B cell (primary cell): ENCODE measurements around the gene FN3K. TPM values are rescaled to one million over a fixed set of nuclear protein-coding genes. Genes with fewer than 3 reads are reported as not detected.

Experiments
- ATAC-seq: fragments of 200-7000 bp; cut with Tn5 transposase; one replicate; pipeline ENCODE4 v1.10.0; 2021; ENCODE audit warnings: low read depth, mild to moderate bottlenecking, moderate number of reproducible peaks, moderate library complexity
- CTCF ChIA-PET: fragments of 350-600 bp; sonication (Branson Sonifier 250); formaldehyde crosslinking; loops from one replicate; lab custom pipeline; 2021; ENCODE audit warnings: antibody characterized with exemption, inconsistent platforms; lab: Charles Lee
- POLR2A ChIA-PET: fragments of 350-600 bp; sonication (Branson Sonifier 250); formaldehyde crosslinking; loops from one replicate; lab custom pipeline; 2021; ENCODE audit warnings: antibody characterized with exemption; lab: Charles Lee
- DNase-seq: peaks from one replicate; pipeline ENCODE4 v3.0.0; 2013
- H2AFZ ChIP-seq: 2 replicates; pipeline ENCODE4 v1.6.1; 2012; ENCODE audit warnings: mild to moderate bottlenecking, low read depth, low read length; ENCODE audit not compliant: insufficient read depth, poor library complexity, severe bottlenecking
- H3K27ac ChIP-seq, 2 donors: 1 replicate in 1 of 2; 2 replicates in 1 of 2; pipeline ENCODE4 v1.5.1; 2012 to 2013; ENCODE audit warnings: low read length in 2 of 2, mild to moderate bottlenecking in 2 of 2, moderate library complexity in 1 of 2
- H3K27me3 ChIP-seq, 4 experiments: fragments of 200-600 bp in 1 of 4; sonication (generic) in 1 of 4; replicated peaks in 1 of 4; 1 replicate in 2 of 4; 2 replicates in 2 of 4; pipeline versions ENCODE4 v1.6.1 to v1.7.0; 2013 to 2016; ENCODE audit warnings: low read length in 3 of 4, mild to moderate bottlenecking in 2 of 4, mixed read lengths in 1 of 4, moderate library complexity in 1 of 4; ENCODE audit not compliant: insufficient read depth in 4 of 4, control insufficient read depth in 3 of 4; ENCODE audit errors: control extremely low read depth in 1 of 4
- H3K36me3 ChIP-seq, 2 experiments: replicated peaks in 1 of 2; 1 replicate in 1 of 2; 2 replicates in 1 of 2; pipeline versions ENCODE4 v1.6.1 to v1.7.1; 2013; ENCODE audit warnings: low read length in 1 of 2; ENCODE audit not compliant: insufficient read depth in 2 of 2, control insufficient read depth in 1 of 2; ENCODE audit errors: control extremely low read depth in 1 of 2, extremely low read depth in 1 of 2
- H3K4me1 ChIP-seq, 2 donors: fragments of 200-600 bp in 1 of 2; sonication (generic) in 1 of 2; 1 replicate in 1 of 2; 2 replicates in 1 of 2; pipeline versions ENCODE4 v1.5.1 to v1.6.1; 2013 to 2017; ENCODE audit warnings: low read length in 2 of 2; ENCODE audit not compliant: control insufficient read depth in 2 of 2, insufficient read depth in 2 of 2
- H3K4me2 ChIP-seq: replicated peaks from 2 replicates; pipeline ENCODE3; 2012; ENCODE audit warnings: mild to moderate bottlenecking, low read depth, low read length; ENCODE audit not compliant: poor library complexity, severe bottlenecking
- H3K4me3 ChIP-seq, 5 experiments: fragments of 200-600 bp in 1 of 5; sonication (generic) in 1 of 5; 1 replicate in 3 of 5; 2 replicates in 2 of 5; pipeline versions ENCODE4 v1.5.1 to v1.7.0; 2011 to 2016; ENCODE audit warnings: low read length in 4 of 5, mild to moderate bottlenecking in 4 of 5, low read depth in 2 of 5, control low read depth in 1 of 5, moderate library complexity in 1 of 5; ENCODE audit not compliant: insufficient read depth in 1 of 5; ENCODE audit errors: control extremely low read depth in 1 of 5, extremely low read depth in 1 of 5
- H3K79me2 ChIP-seq: fragments of 200-600 bp; sonication (generic); one replicate; pipeline ENCODE4 v1.6.0; 2016; ENCODE audit warnings: low read length; ENCODE audit not compliant: control insufficient read depth, insufficient read depth
- H3K9ac ChIP-seq: fragments of 200-600 bp; sonication (generic); 2 replicates; pipeline ENCODE4 v1.6.1; 2017; ENCODE audit warnings: mild to moderate bottlenecking, low read length, moderate library complexity
- H3K9me3 ChIP-seq, 3 donors: one replicate each; pipeline versions ENCODE4 v1.6.1 to v1.7.1; 2013; ENCODE audit warnings: low read length in 2 of 3; ENCODE audit not compliant: control insufficient read depth in 2 of 3, insufficient read depth in 1 of 3; ENCODE audit errors: control extremely low read depth in 1 of 3
- H4K20me1 ChIP-seq: 2 replicates; pipeline ENCODE4 v1.6.0; 2012; ENCODE audit warnings: mild to moderate bottlenecking, low read length; ENCODE audit not compliant: insufficient read depth, control insufficient read depth, poor library complexity, severe bottlenecking
- H3K27ac Mint-ChIP-seq: one replicate; pipeline ENCODE4 v1.8.0; 2021; ENCODE audit warnings: mixed read lengths
- H3K27me3 Mint-ChIP-seq: one replicate; pipeline ENCODE4 v1.8.0; 2021; ENCODE audit warnings: mixed read lengths
- H3K4me1 Mint-ChIP-seq: one replicate; pipeline ENCODE4 v1.8.0; 2021; ENCODE audit warnings: mixed read lengths
- H3K4me3 Mint-ChIP-seq: one replicate; pipeline ENCODE4 v1.8.0; 2021; ENCODE audit warnings: mixed read lengths
- H3K9me3 Mint-ChIP-seq: one replicate; pipeline ENCODE4 v1.8.0; 2022; ENCODE audit warnings: mixed read lengths; ENCODE audit not compliant: insufficient read depth
- CTCF ChIP-seq: fragments of 200-600 bp; IDR thresholded peaks from one replicate; pipeline ENCODE4 v1.8.0; 2022; ENCODE audit warnings: antibody characterized with exemption, mild to moderate bottlenecking
- EZH2 ChIP-seq: IDR thresholded peaks from 2 replicates; pipeline ENCODE4 v1.6.1; 2012; ENCODE audit warnings: borderline replicate concordance, low read depth, mild to moderate bottlenecking, moderate library complexity, low read length; ENCODE audit not compliant: insufficient read depth, poor library complexity, severe bottlenecking
- WGBS: methylation state at CpG from one replicate; pipeline ENCODE4 v1.1.5; 2013; ENCODE audit warnings: missing lambda C conversion rate; ENCODE audit not compliant: insufficient coverage; 5-methylcytosine and 5-hydroxymethylcytosine counted together
- intact Hi-C: fragments of 100-400 bp; cut with micrococcal nuclease; formaldehyde crosslinking; loops from one replicate; pipeline ENCODE4 v1.10.0; 2022
- polyA plus RNA-seq: library from polyadenylated mRNA; depleted of rRNA; stranded (reverse); fragments of >200 nt; gene quantifications from 2 replicates; pipeline ENCODE4 v1.2.3, GENCODE V29; 2012
- total RNA-seq, 2 donors: library from RNA; stranded (reverse); fragments of 120-200 nt in 1 of 2; gene quantifications; 1 replicate in 1 of 2; 2 replicates in 1 of 2; pipeline versions ENCODE4 v1.2.3 to v1.2.4, GENCODE V29; 2013 to 2022

FN3K gene
- total and polyA plus RNA-seq, 2 donors (not counting 1 experiment from before 2014, with no cell fraction given) = 1.1 to 2.6 TPM

DNA sequence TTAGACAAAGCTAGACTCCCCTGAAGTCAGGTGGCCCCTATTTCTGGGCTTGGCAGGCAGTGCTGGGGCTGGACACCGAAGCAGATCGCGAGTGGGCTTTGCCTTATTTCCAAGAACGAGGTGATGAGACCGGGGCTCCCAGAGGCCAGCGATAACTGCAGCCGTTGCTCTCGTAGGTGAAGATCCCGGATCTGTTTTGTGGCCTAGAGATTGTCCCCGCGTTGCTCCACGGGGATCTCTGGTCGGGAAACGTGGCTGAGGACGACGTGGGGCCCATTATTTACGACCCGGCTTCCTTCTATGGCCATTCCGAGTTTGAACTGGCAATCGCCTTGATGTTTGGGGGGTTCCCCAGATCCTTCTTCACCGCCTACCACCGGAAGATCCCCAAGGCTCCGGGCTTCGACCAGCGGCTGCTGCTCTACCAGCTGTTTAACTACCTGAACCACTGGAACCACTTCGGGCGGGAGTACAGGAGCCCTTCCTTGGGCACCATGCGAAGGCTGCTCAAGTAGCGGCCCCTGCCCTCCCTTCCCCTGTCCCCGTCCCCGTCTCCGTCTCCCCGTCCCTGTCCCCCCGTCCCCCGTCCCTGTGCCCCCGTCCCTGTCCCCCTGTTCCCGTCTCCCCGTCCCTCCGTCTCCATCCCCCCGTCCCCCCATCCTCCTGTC, 15.0 kb downstream of the FN3K start:
- Mint-ChIP-seq H3K9me3 (peaks cover 3% of the 10 kb centered on the region), H3K27me3 (no peaks in the 10 kb centered on the region), H3K4me3 (peak overlapping the region; percentile 64), H3K27ac (peak overlapping the region; percentile 43), H3K4me1 (peaks cover 14% of the 10 kb centered on the region)
- H3K27ac ChIP-seq = no peak overlapping the region
- peaks cover 12% of the 10 kb centered on the region for H3K79me2 ChIP-seq
- intact Hi-C loops = loop anchor here (5.0 kb wide), 2 partner anchors 103 to 293 kb away; partner anchors contain the start of genes NARF and WDR45B
- no peak overlapping the region for H3K4me3 ChIP-seq
- H3K9me3 ChIP-seq = peaks cover 0 to 21% (median 0%) of the 10 kb centered on the region in 3 donors
- DNase-seq = peak; percentile 28
- no peaks in the 10 kb centered on the region for H3K36me3 ChIP-seq
- H2AFZ ChIP-seq = peak overlapping the region; percentile 15
- H3K9ac ChIP-seq = no peak overlapping the region
- ChIA-PET CTCF (no interaction called here), POLR2A (no interaction called here)
- peak overlapping the region; percentile 19 for H3K4me2 ChIP-seq
- peaks cover 25% of the 10 kb centered on the region for H4K20me1 ChIP-seq
- ATAC-seq = no peak
- 75% methylated on average over 29 of the region's 40 CpGs for WGBS
- TF ChIP-seq CTCF (no peak), EZH2 (no peak)
- no peaks in the 10 kb centered on the region for H3K27me3 ChIP-seq
- H3K4me1 ChIP-seq = peaks cover 7 to 15% of the 10 kb centered on the region in 2 donors

DNA sequence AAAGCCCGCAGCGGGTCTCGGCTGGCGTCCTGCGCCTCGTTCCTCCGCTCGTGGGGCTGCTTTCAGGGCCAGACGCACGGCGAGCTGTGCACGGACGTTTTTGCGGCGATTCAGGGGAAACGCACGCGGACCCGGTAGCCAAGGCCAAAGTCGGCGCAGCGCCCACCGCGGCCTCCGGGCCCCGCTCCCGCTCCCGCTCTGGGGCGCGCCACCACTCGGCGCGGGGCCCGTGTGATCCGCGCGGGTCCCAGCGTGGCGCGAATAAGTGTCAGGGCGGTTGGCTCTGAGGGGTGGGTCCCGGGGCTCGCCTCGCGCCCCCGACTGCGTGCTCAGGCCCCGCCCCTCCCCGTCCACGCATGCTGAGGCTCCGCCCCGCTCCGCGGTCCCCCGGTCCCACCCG, 15.8 kb downstream of the FN3K start:
- H4K20me1 ChIP-seq = peaks cover 33% of the 10 kb centered on the region
- H3K4me3 ChIP-seq = peak overlapping the region in 4 of 5 experiments; percentile 35 to 75 (median 61)
- peak overlapping the region; percentile 93 for H3K4me2 ChIP-seq
- peaks cover 7 to 15% of the 10 kb centered on the region in 2 donors for H3K4me1 ChIP-seq
- Mint-ChIP-seq H3K27ac (no peak overlapping the region), H3K4me3 (peak overlapping the region; percentile 29), H3K9me3 (peaks cover 3% of the 10 kb centered on the region), H3K4me1 (peaks cover 14% of the 10 kb centered on the region), H3K27me3 (no peaks in the 10 kb centered on the region)
- ChIA-PET CTCF (no interaction called here), POLR2A (no interaction called here)
- H3K36me3 ChIP-seq = no peaks in the 10 kb centered on the region
- ATAC-seq = no peak
- intact Hi-C loops = loop anchor here (1.0 to 5.0 kb wide), 4 partner anchors 35 to 294 kb away; partner anchors contain the start of genes FN3KRP, NARF, RAB40B and WDR45B
- H3K27ac ChIP-seq = no peak overlapping the region
- no peak for DNase-seq
- no peaks in the 10 kb centered on the region for H3K27me3 ChIP-seq
- peaks cover 0 to 16% (median 0%) of the 10 kb centered on the region in 3 donors for H3K9me3 ChIP-seq
- peak overlapping the region; percentile 77 for H2AFZ ChIP-seq
- TF ChIP-seq EZH2 (no peak), CTCF (no peak)
- peaks cover 20% of the 10 kb centered on the region for H3K79me2 ChIP-seq
- peak overlapping the region; percentile 74 for H3K9ac ChIP-seq
- WGBS = 4% methylated on average over 46 of the region's 56 CpGs
